GM19240 (cell line): ENCODE results near the gene CAMK2A.
"Not testable (repeated sequence)": the region's sequence is repeated elsewhere in the genome, so short reads cannot be mapped to it uniquely, and the experiment has no call there.

ENCODE experiments used
- DNase-seq: peaks from one replicate; pipeline ENCODE4 v3.0.0; 2011; ENCODE audit warnings: low spot score; ENCODE audit not compliant: insufficient read length

Gene CAMK2A

DNA sequence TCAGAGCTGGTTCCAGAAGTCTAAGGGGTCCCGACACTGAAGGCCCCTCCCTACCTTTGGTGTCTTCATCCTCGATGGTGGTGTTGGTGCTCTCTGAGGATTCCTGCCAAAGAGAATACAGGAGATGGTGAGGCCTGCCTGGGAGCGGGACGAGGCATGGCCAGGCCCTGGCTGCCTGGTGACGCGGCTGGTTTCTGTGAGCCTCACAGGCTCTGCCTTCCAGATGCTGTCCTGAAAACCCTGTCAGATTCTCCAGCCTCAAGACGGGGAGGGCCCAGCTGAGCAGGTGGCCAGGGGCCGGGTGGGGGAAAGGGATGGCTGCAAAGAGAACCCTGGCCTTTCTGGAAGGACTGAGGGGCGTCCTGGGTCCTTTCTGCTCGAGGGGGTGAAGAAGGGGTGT is 50.9 kb downstream of the CAMK2A start:
- DNase-seq = no peak

GRCh38 chr5:150236981-150237754 is 52.4 kb downstream of the CAMK2A start:
- DNase-seq = no peak

DNA sequence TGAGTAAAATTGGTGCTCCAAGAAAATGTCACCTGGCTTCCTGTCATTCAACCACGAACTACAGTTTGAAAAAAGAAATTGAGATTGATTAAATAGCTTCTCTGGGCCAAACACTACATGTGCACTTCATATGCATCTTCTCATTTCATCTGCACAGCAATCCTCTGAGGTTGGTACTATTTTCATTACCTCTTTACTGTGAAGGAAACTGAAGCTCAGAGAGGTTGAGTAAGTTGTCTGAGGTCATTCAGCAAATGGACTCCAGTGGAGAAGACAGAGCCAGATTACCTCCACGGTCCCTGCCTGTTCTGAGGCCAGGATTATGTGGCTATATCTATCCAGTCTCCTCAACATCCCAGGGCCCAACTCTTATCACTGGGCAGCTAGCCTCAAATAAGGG is 53.3 kb downstream of the CAMK2A start:
- DNase-seq = no peak

DNA sequence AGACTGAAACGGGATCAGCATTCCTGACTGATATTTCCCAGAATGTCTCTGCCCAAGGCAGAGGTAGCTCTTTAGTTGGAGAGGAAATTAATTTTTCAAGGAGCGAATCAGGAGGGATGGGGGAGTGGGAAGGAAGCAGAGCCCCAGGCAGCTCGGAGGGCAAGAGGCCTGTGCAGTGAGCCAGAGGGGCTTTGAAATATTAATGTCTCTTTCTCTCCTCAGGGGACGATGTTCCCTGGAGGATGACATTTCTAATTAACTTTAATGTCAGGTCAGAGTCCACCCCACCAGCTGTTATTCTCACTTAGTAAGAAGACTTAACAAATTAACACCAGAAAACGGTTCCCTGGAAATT is 54.1 kb downstream of the CAMK2A start:
- DNase-seq = no peak

- no peak for DNase-seq
Observed at GRCh38 chr5:150234576-150235499, 54.7 kb downstream of the CAMK2A start.

GRCh38 chr5:150233706-150234105 is 55.9 kb downstream of the CAMK2A start:
- not testable (repeated sequence) for DNase-seq

- no peak for DNase-seq
Observed at GRCh38 chr5:150230842-150231241, 58.7 kb downstream of the CAMK2A start.

GRCh38 chr5:150229571-150229970 is 60.0 kb downstream of the CAMK2A start:
- no peak for DNase-seq

DNA sequence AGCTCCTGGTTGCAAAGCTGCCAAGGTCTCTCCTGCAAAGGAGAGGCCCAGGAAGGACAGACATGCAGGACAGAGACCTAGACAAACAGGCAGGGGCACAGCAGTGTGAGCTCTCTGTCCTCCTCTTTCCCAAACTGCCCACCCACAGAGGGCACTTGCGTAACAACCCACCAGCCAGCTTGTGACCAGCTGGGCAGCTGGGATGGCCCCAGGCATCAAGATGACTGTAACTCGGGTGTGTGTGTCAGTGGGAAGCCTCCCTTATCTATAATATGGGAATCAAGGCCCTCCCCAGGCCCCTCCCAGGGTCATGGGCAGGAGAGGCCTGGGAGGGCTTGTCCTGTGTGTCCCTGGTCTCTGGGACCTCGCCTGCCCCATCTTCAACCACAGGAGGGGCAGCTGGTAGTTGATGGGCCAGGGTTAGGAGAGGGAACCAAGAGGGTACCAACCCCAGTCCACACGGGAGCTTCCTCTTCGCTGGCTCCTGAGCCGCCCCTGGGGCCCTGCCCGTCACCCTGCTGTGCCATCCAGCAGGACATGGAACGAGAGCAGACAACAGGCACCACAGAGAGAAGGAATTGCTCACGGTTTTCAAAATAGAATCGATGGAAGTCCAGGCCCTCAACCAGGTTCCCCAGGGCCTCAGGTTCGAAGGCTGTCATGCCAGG is 61.8 kb downstream of the CAMK2A start:
- DNase-seq = no peak

DNA sequence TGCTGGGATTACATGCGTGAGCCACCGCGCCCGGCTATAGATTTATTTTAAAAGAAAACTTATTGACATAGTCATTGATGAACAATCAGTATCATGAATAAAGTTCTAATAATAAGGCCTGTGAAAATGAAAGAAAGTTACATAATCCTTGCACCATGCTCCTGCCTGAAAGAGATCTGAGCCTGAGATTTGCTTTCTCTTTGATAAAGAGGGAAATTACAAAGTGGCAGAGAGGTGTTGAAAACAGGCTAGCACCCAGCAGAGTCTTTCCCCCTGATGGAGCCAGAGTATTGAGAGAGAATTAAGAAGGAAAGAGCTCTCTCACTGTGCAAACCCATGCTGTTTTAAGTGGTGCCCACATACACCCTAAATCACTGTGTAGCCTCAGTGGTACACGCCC is 62.5 kb downstream of the CAMK2A start:
- DNase-seq = no peak

- DNase-seq = no peak
Observed at GRCh38 chr5:150224483-150225027, 65.0 kb downstream of the CAMK2A start.

DNA sequence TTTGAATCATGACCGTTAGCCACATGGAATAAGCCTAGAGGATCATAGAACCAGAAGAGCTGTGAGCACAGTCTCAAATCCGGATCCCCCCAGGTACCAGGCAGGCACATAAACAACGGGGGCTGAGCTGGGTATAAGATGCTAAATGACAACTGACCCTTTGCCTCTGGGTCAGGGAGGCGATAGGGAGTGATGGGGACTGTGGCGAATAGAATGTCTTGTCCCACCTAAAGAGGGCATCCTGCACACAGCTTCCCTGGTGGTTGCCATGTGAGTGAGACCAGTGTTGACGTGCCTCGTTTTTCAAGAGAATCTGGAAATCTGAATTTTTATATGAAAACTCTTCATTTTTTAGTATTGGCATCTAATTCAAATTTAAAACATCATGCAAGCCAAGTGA is 66.1 kb downstream of the CAMK2A start:
- DNase-seq = no peak

DNA sequence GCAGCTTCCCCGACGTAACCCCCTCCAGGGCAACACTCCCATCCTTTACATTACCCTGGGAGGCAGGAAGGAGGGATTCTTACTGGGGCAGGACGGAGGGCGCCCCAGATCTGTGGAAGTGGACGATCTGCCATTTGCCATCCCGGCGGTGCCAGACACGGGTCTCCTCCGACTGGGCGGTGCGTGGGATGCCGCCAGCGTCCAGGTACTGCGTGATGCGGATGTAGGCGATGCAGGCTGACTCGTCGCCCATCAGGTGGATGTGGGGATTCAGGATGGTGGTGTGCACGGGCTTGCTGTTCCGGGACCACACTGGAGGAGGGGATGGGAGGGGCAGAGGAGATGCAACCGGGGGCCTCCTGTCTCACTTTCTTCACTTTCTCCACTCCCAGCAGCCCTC is 66.7 kb downstream of the CAMK2A start:
- no peak for DNase-seq

DNA sequence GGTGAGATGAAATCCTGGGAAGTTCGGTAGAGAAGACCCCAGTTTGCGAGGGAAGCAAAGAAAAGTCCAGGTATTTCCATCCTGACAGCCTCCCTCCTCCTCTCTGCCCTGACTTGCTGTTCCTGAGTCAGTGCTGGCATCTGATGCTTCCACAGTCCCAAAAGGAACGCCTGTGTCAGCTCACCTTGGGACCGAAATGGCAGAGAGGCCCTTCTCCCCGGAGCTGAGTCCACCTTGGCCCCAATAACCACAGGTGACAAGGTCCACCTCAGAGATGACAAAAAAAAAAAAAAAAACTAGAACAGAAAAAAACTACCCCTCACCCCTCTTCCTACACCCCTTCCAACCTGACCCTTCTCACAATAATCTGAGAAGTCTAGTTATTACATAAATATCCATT is 68.1 kb downstream of the CAMK2A start:
- no peak for DNase-seq

GRCh38 chr5:150219861-150220260 is 69.7 kb downstream of the CAMK2A start:
- no peak for DNase-seq

DNA sequence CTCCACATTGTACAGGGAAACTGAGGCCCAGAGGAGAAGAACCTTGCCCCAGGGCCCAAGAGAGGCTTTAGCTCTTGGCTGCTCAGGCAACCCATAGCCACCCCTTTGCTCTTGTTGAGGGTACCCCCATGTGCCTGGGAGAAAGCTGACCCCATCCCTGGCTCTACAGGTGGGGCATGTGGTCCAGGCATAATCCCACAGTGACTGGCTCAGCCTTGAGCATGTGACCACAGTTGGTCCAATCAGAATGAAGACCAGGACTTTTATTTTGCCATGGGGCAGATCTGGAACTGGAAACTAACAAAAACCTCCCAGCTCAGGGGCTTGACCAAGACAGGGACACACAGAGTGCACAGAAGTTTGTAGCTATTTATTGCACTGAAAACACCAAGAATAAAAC is 70.4 kb downstream of the CAMK2A start:
- no peak for DNase-seq

DNA sequence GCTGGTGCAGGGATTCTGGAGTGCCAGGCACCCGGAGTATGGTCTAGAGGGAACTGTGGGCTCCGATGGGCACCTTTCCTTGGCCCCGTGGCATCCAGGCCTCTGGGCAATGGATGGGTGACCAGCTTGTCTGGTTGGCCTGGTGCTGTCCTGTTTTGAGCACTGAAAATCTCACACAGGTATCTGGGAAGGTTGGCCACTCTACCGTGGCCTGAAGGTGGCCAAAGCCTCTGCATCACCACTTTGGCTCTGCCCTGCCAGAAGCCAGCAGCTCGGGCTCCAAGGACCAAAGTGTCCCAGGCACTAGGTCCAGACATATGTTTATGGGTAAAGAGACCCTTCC is 70.9 kb downstream of the CAMK2A start:
- no peak for DNase-seq

- peak; percentile 89 for DNase-seq
Observed at GRCh38 chr5:150217873-150218692, 71.5 kb downstream of the CAMK2A start.

- no peak for DNase-seq
Observed at GRCh38 chr5:150217038-150217437, 72.5 kb downstream of the CAMK2A start.

DNA sequence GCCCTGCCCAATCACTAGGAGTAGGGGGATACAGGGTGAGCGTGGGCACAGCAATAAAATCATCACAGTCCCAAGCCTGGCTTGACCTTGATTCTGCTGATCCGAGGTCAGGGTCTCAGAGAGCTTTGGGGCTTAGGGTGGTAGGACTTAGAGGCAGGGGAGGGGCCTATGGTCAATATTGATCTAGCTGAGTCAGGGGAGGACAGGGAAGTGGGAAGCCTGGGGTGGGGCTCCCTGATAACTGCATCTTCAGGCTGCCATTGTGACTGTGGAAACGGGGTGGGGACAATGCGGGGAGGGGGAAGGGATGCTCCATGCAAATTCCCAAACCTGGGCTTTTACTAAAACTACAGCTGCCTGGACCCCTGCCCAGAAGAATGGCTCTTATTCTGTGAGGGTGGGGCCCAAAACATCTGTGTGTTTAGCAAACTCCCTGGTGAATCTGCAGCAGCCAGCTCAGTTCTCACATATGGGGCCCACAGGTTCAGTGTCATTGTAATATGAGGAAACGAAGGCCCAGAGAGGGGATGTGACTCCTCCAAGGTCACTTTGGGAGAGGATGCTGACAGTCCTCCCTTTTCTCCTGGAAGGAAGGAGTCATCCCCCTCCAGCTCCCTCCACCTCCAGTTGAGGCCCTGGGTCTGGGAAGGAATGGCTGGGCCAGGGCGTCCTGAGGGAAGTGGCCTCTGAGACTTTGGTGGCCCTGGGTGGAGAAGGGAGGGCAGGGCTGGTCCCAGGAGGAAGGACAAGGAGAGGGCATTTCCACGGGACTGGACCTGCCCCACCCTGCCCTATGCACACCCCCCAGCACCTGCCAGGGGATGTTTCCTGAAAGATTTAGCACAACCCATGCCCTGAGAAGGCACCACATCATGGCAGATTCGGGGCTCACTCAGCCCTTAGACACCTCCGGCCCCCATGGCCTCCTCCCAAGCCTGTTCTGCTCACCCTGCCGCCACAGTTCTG is 73.3 kb downstream of the CAMK2A start:
- no peak for DNase-seq
